ENCODE measurements around the gene CTXND1.

CTXND1 gene

DNA sequence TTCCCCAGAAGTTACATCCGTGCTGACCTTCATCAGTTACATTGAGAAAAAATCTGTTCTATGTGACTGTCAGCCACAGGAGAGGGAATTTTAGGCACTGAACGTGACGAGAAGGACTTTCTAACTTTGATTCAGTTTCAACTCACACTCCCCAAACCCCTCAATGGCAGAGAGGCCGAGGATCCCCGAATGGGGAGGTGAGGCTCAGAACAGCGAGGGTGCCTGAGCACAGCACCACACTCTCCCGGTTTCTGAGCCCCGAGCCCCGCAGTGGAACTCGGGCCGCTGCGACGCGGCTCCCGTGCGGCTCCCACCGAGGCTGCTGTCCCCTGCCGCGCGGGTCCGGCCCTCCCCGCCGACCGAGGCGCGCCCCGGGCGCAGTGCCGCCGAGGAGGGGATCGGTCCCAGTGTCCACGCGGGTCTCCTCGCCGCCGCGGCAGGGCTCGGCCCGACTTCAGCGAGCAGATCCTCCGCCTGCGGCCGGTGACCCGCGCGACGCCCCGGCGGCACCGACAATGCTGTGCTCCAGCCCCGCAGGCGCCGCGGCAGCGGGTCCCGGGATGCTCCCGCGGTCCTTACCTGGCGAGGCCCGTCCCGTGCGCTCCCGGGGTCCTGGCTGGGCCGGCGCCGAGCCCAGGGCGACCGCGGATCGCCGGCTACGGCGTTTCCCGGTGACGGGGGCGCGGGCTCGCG, 439 bp downstream of the CTXND1 start:
- DNase-seq, result no peak

DNA sequence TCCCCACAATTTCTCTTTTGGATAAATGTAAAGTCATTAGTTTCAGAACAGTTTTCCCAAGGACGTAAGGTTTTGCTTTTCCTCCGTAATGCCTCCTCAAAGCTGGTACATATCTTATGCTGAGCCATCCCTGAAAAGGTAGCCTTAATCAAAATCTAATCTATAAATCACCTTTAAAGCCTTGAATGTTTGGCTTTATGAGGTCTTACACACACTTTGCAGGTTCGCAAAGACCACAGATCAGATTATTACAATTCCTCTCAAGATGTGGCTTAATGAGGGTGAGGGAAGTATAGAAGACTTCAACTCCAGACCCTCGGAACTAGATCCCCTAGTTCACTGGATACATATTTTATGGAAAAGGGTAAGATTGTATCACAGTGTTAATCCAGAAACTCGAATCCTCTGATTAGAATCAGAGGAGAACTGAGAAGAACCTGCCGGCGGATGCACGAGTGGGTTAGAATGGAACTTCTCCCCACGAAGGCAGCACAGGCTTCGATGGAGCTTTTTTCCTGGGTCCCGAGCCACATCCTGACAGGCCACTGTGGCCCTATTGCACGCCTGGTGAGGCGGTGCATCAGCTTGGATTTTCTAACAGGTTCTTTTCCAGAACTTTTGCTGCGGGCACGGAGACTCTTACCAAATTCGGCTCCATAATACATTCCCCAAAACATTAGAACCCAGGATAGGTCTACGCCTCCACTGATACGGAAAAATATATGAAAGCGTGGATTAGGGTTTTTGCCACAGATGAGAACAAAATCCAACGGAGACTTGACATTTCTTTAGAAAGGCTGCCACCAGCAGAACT, 1.2 kb downstream of the CTXND1 start:
- no peak for DNase-seq

DNA sequence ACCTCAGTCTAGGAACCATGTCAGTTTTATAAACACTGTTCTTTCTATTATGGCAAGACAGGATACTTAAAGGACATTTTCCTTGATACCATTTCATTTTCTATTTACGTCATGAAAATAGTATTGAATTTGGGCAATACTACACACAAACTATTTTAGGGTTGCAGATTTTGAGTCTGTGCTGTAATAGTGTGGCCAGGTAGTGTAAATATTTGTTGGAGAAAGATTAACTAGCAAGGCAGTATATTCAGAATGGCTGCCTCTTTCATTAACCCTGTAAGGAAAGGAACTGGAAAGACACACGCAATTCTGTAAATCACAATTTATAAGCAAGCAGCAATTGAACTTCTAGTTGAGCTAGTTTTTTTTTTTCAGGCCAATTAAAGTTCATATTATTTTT, 2.0 kb downstream of the CTXND1 start:
- no peak for DNase-seq

DNA sequence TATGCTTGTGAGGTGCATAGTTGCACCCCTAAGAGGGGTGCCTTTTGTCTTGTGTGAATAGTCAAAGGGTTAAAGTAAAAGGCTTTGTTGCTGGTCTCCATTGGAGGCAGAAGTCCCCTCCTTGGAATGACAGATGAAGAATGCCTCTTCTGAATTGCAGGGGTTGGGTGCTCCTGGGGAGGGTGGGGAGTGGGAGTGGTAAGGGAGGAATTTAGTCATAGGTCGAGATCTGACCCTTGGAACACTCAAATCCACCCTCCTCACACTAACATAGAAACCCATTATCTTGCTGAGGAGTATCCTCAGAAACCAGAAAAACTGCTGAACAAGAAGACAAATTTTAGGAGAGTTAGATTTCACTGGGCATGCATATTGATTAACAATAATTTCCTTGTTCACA, 4.7 kb downstream of the CTXND1 start:
- DNase-seq, result no peak

DNA sequence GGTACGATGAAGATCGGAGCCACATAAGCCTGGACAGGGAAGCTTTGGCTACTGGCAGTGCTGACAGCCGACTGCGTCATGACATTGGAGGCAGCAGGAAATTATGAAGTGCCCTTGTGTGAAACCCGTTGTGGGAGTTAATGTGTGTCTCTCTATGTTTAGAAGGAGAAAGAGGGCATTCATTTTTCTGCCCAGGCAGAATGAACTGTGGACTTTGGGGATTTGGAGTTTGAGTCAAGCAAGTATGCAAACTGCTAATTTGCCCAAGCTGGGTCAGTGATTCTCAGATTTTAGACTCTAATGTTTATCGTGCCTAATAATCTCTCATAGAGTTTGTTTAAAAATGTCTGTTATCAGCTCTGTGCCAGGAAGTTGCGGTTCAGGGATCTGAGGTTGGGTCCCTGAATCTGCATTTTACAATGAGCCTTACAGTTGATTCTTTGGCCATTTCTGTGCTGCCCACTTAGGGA, 5.6 kb downstream of the CTXND1 start:
- DNase-seq, result no peak

DNA sequence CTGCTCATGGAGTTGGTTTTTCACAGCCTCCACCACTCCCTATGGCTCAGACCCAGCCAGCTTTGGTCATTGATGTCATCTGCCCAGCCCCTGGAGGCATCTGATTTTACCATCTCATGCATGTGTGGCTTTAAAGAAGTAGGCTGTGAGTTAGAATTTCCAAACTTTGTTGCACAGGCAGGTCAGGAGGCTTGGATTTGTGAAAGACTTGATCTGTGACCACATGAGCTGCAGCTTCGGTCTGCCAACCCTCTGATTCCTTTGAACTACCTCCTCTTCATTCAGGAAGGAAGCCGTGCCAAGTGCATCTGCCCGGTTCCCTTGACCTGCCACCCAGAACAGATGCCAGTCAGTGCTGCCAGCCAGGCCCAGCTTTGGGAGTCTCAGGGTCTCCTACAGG, 9.2 kb downstream of the CTXND1 start:
- DNase-seq, result no peak

DNA sequence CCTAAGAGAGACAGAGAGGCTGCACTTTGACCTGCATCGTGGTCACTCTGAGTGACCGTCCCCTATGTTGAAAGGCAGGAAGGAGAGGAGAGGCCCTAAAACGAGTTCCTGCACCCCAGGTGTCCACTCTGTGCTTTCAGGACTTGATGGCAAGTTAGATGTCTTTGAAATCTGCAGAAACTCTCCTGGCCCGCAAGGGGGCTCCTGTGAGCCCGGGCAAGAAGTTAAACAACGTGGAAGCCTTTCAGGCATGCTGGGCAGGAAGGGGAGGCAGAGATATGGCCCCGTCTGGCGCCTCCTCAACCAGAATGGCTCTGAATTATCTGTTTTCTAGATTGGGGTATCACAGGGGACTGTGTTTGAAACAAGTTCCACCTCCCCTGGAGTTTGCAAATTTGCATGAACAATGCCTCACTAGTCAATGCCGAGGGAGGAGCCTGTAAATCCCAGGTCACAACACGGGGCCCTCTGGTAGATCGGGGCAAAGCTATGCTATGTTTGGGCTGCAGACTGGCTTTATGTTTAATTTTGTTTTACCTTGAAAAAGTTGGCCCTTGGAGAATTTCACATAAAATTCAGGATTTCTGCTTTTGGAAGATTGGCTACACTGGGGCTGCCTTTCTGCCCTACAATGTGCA, 9.8 kb downstream of the CTXND1 start:
- DNase-seq, result no peak

DNA sequence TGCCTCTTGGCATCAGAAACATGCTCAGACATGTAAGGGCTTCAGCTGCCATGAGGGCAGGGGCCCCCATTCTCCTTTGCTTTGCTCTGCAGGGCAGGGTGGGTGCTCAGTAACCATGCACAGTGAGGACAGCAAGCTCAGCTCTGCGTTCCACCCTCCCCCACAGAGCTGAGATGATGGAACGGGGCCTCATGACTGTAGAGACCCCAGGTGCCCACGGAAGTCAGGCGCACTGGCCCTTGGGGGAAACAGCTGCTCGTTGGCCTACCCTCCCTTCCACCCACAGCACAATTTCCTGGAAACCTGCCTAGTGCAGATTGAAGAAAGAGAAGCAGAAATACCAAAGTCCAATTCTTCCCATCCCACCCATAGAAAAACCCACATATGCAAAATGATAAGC, 10.5 kb downstream of the CTXND1 start:
- DNase-seq, result no peak

DNA sequence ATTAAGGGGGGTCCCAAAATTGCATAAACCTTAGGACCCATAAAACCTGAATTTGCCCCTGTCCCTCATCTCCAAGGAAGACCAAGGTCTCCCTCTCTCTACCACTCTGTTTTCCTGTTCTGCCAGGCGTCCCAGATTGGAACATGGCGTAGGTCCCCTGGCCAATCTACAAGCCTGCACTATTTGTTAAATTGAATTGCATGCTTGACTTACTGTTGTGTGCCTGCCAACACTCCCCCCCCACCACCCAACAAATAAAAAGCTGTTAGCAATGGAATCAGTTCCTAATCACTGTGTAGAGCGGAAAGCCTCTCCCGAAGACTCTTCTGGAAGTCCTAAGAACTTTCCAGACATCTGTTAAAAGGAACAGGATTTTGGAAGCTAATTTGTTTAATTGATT, 11.7 kb downstream of the CTXND1 start:
- DNase-seq, result no peak

DNA sequence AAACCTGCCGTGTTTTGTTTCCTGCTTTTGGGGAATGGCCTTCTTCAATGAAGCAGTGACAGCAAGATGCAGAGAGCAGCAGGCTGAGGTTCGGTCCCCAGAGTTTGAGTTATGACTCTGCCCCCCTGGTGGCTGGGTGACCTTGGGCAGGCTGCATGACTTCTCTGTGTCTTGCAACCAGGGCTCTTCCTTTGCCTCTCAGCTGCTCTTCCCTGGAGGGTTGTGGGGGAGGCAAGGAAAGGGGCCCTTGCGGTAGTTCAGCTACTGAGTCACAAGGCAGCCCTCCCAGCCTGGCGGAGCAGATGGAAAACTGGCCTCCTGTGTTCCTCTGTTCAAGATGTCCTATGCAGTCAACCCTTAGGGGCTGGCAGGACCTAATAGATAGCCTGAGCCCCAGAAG, 17.1 kb downstream of the CTXND1 start:
- DNase-seq, result no peak

DNA sequence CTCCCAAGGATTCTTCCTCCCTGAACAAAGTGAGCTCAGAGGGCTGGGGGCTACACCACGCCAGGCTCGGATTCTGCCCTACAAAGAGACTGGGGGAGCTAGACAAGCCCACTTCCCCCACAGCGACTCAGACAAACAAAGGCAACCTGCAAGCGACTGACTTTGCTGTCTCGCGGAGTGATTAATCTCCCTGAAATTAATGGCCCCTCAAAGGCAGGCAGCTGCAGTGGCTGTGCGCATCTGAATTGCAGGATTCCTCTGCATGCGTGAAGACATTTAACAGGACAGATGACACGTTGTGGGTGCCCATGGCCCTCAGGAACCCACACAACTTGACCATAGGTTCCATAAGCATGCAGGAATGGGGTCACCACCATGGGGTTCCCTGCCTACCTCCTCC, 18.4 kb downstream of the CTXND1 start:
- DNase-seq, result no peak

DNA sequence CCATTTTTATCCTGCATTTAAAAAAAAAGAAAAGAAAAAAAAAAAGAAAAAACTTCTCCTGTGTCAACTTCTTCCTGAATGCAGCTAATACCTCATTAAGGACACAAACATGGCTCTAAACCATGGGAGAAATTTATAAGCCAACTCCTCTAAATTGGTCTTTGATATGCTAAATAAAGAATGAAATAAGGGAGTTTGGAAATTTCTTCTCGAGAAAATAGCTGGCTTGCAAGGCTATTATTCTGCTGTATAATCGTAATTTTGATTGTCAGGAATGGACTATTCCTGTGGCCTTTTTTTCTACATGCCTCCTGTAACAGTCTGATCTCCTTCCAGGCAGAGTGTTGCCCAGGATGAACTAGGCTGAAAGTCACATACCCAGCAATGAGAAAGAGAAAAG, 20.6 kb downstream of the CTXND1 start:
- DNase-seq, result no peak

DNA sequence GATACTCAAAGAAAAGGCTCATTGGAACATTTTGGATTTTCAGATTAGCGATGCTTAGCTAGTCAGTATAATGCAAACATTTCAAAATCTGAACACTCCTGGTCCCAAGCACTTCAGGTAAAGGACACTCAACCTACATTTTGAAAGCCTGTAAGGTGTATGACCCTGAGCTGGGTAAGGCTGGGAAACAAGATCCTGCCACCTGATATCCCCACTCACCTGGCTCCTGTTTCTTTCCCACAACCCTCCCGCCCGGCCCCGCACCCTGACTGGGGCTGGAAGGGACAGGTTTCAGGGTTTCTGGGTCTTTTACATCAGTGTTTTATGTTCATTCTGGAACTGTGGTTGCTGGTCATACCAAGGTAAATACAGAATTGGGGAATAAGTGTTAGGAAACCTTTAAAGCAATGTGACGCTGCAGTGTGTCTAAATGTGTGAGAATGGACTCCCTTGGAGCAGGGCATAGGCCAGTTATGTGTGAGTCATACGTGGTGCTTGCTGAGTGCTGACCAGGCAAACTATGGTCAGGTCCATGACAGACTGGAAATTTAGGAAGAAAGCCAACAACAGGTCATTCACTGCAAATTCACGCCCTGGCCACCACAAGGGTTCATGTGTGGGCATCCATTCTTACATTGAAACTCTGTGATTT, 22.9 kb downstream of the CTXND1 start:
- DNase-seq, result peak; percentile 38

DNA sequence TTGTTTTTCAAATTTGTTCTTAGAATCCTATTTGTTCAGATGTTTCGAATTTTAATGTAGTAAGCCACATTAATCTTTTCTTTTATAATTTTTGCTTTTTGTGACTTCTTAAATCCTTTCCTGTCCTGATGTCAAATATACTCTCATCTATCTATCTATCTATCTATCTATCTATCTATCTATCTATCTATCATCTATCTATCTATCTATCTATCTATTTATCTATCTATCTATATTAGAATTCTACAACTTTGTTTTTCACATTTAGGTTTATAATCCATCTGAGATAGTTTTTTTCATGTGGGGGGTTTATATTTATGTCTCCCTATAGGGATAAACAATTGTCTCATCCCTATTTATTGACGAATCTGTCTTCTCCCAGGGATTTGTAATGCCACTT, 32.1 kb downstream of the CTXND1 start:
- no peak for DNase-seq

DNA sequence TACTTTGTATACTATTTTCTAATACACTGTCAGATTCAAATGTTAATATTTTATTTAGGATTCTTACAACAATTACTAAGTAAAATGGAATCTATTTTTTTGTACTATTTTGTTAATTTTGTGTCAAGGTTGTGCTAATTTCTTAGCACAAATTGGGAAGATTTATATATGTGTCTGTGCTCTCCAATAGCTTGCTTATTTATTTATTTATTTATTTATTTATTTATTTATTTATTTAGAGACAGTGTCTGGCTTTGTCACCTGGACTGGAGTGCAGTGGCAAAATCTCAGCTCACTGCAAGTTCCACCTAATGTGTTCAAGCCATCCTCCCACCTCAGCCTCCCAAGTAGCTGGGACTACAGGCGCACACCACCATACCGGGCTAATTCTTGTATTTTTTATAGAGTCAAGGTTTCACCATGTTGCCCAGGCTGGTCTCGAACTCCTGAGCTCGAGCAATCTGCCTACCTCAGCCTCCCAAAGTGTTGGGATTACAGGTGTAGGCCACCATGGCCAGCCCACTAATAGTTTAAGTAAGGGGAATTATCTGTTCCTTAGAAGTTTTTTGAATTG, 34.6 kb downstream of the CTXND1 start:
- DNase-seq, result no peak

DNA sequence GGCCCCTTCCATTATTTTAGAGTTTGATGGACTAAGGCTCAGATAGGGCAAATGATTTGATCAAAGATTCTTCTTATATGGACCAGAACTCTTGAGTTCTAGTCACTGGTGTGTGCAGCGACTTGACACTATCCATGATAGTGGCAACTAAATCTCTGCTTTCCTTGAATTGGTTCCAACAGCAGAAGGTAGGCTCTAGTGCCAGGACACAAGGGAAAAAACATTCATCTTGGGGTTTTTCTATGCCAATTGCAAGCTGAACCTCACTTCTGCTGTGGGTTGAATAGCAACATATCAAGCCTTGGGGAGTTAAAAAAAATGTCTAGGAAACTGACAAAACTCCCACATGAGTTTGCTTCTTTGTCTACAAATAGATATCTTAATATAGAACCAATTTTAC, 35.1 kb downstream of the CTXND1 start:
- DNase-seq, result no peak

DNA sequence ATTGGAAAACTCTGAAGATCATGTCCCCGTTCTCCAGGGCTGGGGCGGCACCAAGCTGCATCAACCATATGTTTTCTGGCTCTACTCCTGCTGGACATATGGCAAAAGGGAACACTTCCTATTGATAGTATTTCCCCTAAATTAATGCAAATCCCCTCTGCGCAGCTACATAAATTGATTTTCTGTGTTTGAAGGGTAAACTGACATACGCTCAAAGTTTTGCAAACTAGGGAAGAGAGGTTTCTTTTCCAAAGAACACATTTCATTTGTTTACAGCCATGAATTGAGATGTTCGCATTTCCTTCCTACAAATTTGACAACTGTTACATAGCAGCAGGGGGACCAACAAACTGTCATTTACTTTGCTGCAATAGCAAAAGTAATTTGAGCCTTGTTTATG, 35.9 kb downstream of the CTXND1 start:
- DNase-seq, result no peak

DNA sequence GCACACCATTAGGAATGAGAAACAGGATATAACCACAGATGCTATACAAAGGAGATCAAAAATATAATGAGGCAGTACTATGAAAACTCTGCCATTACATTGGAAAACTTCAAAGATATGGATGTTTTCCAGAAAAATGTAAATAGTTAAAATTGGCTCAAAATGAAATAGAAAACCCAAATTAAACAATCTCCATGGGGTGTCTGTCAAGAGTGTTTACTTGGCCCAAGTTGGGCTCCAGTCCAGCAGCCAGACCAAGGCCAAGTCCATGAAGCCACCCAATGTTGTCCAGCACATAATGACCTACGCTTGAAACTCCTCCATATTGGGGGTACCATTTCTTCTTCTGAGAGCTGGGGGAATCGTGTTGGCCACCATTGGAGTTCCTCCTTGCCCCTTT, 37.1 kb downstream of the CTXND1 start:
- DNase-seq, result no peak

DNA sequence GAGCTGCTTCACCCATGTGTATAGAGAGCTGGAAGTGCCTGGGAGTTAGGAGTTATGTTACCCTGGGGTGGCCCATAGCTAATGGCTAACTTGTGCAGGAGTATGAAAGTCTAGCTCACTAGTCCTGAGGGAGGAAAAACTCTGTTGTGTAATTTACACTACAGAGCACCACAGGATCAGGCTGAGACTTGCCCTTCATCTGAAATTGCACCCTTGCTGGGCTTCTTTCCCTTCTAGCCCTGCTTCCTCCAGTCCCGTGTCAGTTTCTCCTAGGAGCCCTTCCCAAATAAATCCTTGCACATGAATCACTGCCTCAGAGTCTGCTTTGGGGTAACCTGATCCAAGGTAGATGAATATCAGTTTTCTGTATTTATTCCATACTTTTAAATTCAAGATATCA, 40.0 kb downstream of the CTXND1 start:
- DNase-seq, result no peak

DNA sequence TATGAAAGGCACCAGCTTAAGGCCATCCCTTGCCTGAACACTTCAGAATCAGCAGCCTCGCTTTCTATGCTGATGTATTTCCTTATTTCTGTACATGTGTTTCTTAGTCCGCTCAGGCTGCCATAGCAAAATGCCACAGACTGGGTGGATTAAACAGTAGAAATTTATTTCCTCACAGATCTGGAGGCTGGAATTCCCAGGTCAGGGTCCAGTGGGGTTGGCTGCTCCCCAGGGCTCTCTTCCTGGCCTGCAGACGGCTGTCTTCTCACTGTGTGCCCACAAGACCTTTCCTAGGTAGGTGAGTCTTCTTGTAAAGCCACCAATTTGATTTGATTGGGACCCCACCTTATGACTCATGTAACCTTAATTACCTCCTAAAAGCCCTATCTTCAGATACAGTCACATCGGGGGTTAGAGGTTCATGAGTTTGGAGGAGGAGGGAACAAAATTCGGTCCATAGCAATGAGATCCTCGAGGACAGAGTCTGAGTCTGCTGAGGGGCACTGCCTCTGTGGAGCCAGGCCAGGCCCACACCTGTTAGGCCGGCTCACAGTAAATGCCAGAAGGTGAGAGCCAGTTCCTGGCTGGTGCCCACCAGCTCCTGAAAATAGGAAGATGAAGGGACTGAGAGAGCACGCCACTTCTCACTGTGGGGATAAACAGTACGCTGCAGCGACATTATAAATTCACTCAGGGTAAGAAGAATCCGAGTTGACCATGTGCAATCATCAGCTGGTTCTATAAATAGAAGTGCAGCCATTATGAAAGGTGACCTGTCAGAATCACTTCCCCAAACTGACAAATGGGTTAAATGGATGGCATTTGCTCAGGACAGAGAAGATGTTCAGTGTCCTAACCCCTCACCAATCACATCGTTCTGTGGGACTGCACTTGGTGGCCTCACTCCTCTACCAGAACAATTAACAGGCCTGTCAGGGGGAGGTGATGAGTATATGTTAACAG, 41.1 kb downstream of the CTXND1 start:
- DNase-seq, result no peak

DNA sequence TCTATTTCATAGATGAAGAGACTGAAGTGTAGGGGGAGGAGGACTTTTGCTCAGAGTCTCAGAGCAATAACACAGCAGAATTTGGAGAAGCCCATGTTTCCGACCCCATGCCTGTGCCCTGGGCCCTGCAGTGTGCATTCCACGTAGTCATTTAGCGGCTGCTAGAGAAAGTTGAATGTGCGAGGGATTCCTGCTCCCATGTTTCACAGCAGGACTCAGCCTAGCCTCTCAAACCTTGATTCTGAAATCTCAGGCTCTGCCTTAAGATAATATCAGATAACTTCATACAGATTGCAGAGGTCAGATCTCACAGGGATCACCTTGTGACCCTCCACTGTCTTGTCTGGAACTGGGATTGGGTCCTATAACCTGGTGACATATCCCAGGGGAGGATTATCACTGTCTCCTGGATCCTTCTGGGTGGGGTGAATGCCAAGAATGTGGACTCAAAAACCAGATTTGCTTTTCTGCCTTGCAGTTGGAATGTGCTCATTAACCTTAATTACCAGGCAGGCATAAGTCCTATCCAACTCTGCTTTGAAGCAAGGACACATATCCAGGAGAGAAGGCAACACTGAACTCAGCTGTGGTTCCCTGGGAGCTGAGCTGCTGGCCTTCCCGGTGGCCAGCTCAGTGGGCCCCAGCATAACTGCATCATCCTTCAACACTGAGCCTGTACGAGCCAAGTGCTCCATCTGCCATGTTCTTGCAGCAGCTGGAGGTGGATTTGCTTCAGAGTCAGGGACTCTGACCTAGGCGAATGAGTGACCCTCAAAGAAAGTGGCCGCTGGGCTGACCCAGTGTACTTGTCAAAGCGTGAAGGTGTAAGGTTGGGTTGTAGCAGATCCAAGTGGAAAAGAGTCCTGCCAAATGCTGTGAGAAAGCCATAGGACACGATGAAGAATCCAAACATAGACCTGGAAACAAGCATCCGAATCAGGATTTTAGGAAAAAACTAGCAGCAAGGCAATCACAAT, 43.0 kb downstream of the CTXND1 start:
- no peak for DNase-seq
